A549 (cell line): ENCODE data around the gene PCDH9. TPM values are rescaled to one million over a fixed set of nuclear protein-coding genes. Genes with fewer than 3 reads are reported as not detected.

ENCODE experiments used
- ATAC-seq, 2 experiments: fragments of 200-7000 bp in 1 of 2; fragments of >200 bp in 1 of 2; cut with Nextera tagmentation in 1 of 2; cut with Tn5 transposase in 1 of 2; 3 replicates each; pipeline versions ENCODE4 v1.8.0 to v1.9.1; 2018 to 2020; ENCODE audit warnings: mild to moderate bottlenecking in 1 of 2, moderate library complexity in 1 of 2
- CTCF ChIA-PET: fragments of 300-600 bp; sonication (Branson Sonifier 250); formaldehyde crosslinking; extraction: SDS; loops from one replicate; lab custom pipeline; 2021; ENCODE audit warnings: antibody characterized with exemption, inconsistent platforms; lab: Yijun Ruan, JAX
- POLR2A ChIA-PET: fragments of 350-600 bp; formaldehyde crosslinking; extraction: SDS; loops from one replicate; lab custom pipeline; 2021; ENCODE audit warnings: antibody characterized with exemption, inconsistent platforms; lab: Yijun Ruan, JAX
- DNase-seq, 2 experiments: peaks; one replicate each; pipeline versions ENCODE4 v3.0.0 to v3.0.0-alpha.2; 2011 to 2016; ENCODE audit warnings: low read depth in 1 of 2, low spot score in 1 of 2
- FAIRE-seq: peaks from 2 replicates; lab custom pipeline; 2011; peaks lifted over from hg19 to GRCh38; lab: Jason Lieb, UNC
- H3K27ac ChIP-seq, 2 experiments: fragments of >200 bp; sonication (Bioruptor Twin); formaldehyde crosslinking; 3 replicates each; pipeline ENCODE4 v1.5.1; 2016 to 2017
- H3K4me1 ChIP-seq: fragments of >200 bp; sonication (Bioruptor Twin); formaldehyde crosslinking; 3 replicates; pipeline ENCODE4 v1.6.1; 2016
- H3K4me2 ChIP-seq: fragments of >200 bp; sonication (Bioruptor Twin); formaldehyde crosslinking; 3 replicates; pipeline ENCODE4 v1.6.1; 2016
- H3K4me3 ChIP-seq: fragments of >200 bp; sonication (Bioruptor Twin); formaldehyde crosslinking; 3 replicates; pipeline ENCODE4 v1.5.1; 2016
- H3K9me3 ChIP-seq: fragments of >200 bp; sonication (Bioruptor Twin); formaldehyde crosslinking; 3 replicates; pipeline ENCODE4 v1.6.1; 2016
- CBX8 ChIP-seq: fragments of 200-600 bp; sonication (generic); IDR thresholded peaks from 2 replicates; pipeline ENCODE4 v1.6.1; 2016
- EHMT2 ChIP-seq: fragments of 200-600 bp; sonication (generic); IDR thresholded peaks from 2 replicates; pipeline ENCODE4 v1.6.1; 2016; ENCODE audit warnings: antibody characterized with exemption, low read depth, mild to moderate bottlenecking, moderate library complexity
- ESRRA ChIP-seq: fragments of 150-350 bp; IDR thresholded peaks from 2 replicates; pipeline ENCODE4 v1.6.1; 2014; ENCODE audit warnings: mild to moderate bottlenecking, low read length, borderline replicate concordance
- FOSB ChIP-seq: fragments of 250-450 bp; sonication (Bioruptor Pico); IDR thresholded peaks from 2 replicates; pipeline ENCODE4 v1.5.0; 2020; ENCODE audit warnings: mild to moderate bottlenecking, moderate library complexity
- FOXS1 ChIP-seq: fragments of 250-450 bp; sonication (Bioruptor Pico); IDR thresholded peaks from 2 replicates; pipeline ENCODE4 v1.5.0; 2020; ENCODE audit warnings: mild to moderate bottlenecking, moderate library complexity
- GATA3 ChIP-seq: IDR thresholded peaks from 2 replicates; pipeline ENCODE4 v1.6.1; 2012; ENCODE audit warnings: borderline replicate concordance
- HDAC2 ChIP-seq: fragments of 200-600 bp; sonication (generic); IDR thresholded peaks from 2 replicates; pipeline ENCODE4 v1.6.1; 2016
- HEYL ChIP-seq: fragments of 250-450 bp; sonication (Bioruptor Pico); IDR thresholded peaks from 2 replicates; pipeline ENCODE4 v1.8.0; 2021; ENCODE audit warnings: mild to moderate bottlenecking, moderate library complexity
- HOXA7 ChIP-seq: fragments of 250-450 bp; sonication (Bioruptor Pico); IDR thresholded peaks from 2 replicates; pipeline ENCODE4 v1.5.0; 2020; ENCODE audit warnings: mild to moderate bottlenecking, moderate library complexity
- JUNB ChIP-seq: fragments of >200 bp; sonication (Bioruptor Twin); formaldehyde crosslinking; IDR thresholded peaks from 2 replicates; pipeline ENCODE4 v1.6.1; 2016
- KDM5A ChIP-seq: fragments of 200-600 bp; sonication (generic); IDR thresholded peaks from 2 replicates; pipeline ENCODE4 v1.6.1; 2016; ENCODE audit warnings: antibody characterized with exemption, mild to moderate bottlenecking
- NPAS2 ChIP-seq: fragments of 250-450 bp; sonication (Bioruptor Pico); IDR thresholded peaks from 2 replicates; pipeline ENCODE4 v1.8.0; 2022; ENCODE audit warnings: mild to moderate bottlenecking, moderate library complexity, borderline replicate concordance
- NR3C1 ChIP-seq: fragments of >200 bp; sonication (Bioruptor Twin); formaldehyde crosslinking; IDR thresholded peaks from 3 replicates; pipeline ENCODE4 v1.6.1; 2017
- POLR2AphosphoS2 ChIP-seq: conservative IDR thresholded peaks from 2 replicates; pipeline ENCODE4 v1.6.1; 2012; ENCODE audit warnings: low read length, improper control_type of control experiment, inconsistent platforms
- RAD21 ChIP-seq, 2 experiments: fragments of >200 bp in 1 of 2; sonication (Bioruptor Twin) in 1 of 2; formaldehyde crosslinking in 1 of 2; IDR thresholded peaks in 1 of 2; conservative IDR thresholded peaks in 1 of 2; 2 replicates in 1 of 2; 3 replicates in 1 of 2; pipeline ENCODE4 v1.6.1; 2012 to 2018; ENCODE audit warnings: inconsistent platforms in 1 of 2
- RNF2 ChIP-seq: fragments of 200-600 bp; sonication (generic); IDR thresholded peaks from 2 replicates; pipeline ENCODE4 v1.6.1; 2016; ENCODE audit warnings: low read depth, mild to moderate bottlenecking, antibody characterized with exemption, moderate library complexity, borderline replicate concordance
- SMC3 ChIP-seq: fragments of >200 bp; sonication (Bioruptor Twin); formaldehyde crosslinking; IDR thresholded peaks from 3 replicates; pipeline ENCODE4 v1.6.1; 2018; ENCODE audit warnings: inconsistent platforms
- SREBF2 ChIP-seq: fragments of 450-650 bp; IDR thresholded peaks from 2 replicates; pipeline ENCODE4 v1.6.1; 2014; ENCODE audit warnings: mild to moderate bottlenecking, moderate library complexity
- TFCP2L1 ChIP-seq: fragments of 250-450 bp; sonication (Bioruptor Pico); IDR thresholded peaks from 2 replicates; pipeline ENCODE4 v1.5.0; 2021; ENCODE audit warnings: mild to moderate bottlenecking
- ZFP36 ChIP-seq: fragments of 450-650 bp; IDR thresholded peaks from 2 replicates; pipeline ENCODE4 v1.6.1; 2014; ENCODE audit warnings: borderline replicate concordance; ENCODE audit not compliant: partially characterized antibody
- WGBS: methylation state at CpG from one replicate; pipeline ENCODE4 v1.1.6; 2017; ENCODE audit errors: missing lambda C conversion rate; 5-methylcytosine and 5-hydroxymethylcytosine counted together
- polyA plus RNA-seq, 4 experiments: library from polyadenylated mRNA; depleted of rRNA in 3 of 4; stranded (reverse); fragments of >200 nt; fragmentation: RNase III in 1 of 4; extraction: RNeasy Plus Mini Kit Qiagen cat#74134 plus additional on column Dnase treatment in 1 of 4; gene quantifications; 2 replicates in 3 of 4; 3 replicates in 1 of 4; pipeline ENCODE4 v1.2.3, GENCODE V29; 2011 to 2017
- TF ChIP-seq, protein P1 (sequence below): fragments of >200 bp; sonication (Bioruptor Twin); formaldehyde crosslinking; IDR thresholded peaks from 3 replicates; pipeline ENCODE4 v1.5.1; 2016
- TF ChIP-seq, protein P2 (sequence below): fragments of >200 bp; sonication (Bioruptor Twin); formaldehyde crosslinking; IDR thresholded peaks from 2 replicates; pipeline ENCODE4 v1.6.1; 2016
- TF ChIP-seq, protein P3 (sequence below): fragments of 250-450 bp; sonication (Bioruptor Pico); IDR thresholded peaks from 2 replicates; pipeline ENCODE4 v1.5.0; 2020; ENCODE audit warnings: low read depth, mild to moderate bottlenecking, moderate library complexity
- TF ChIP-seq, protein P4 (sequence below): fragments of 450-650 bp; IDR thresholded peaks from 2 replicates; pipeline ENCODE4 v1.6.1; 2014; ENCODE audit warnings: antibody characterized with exemption

The PCDH9 gene
- polyA plus RNA-seq, 2 of the 4 experiments (the other 2 are of a cell fraction) = 16.0 to 29.5 TPM

DNA sequence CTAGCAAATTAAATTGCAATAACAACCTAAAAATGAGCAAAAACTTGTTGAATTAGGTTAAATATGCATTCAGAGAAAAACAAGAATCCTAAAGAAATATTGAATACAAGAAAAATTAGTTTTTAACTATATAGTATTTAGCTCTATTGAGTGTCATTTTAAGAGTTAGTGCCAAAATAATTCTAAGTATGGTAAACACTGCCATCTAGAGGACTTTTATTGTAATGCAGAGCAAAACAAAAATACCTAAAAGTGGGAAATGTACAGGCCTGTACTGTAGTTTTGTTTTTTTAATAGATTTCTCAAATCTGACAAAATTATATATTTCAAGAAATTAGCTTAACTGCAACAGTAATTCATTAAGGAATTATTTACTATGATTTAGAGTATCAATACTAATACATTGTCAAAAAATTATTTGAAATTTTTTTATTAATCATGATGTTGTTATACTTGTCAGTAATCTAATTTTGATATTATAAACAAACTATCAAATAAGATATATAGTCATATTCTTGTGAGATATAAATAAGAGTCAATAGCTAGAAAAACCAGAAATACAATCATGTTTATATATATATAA is 8.2 kb upstream of the PCDH9 start:
- H3K4me3 ChIP-seq = no peak overlapping the region
- no peaks in the 10 kb centered on the region for H3K9me3 ChIP-seq
- no peak for TF ChIP-seq JUNB
- no peak for TF ChIP-seq NR3C1
- no peak for TF ChIP-seq NPAS2 (CRISPR knock-in tag)
- TF ChIP-seq, protein P1, sequence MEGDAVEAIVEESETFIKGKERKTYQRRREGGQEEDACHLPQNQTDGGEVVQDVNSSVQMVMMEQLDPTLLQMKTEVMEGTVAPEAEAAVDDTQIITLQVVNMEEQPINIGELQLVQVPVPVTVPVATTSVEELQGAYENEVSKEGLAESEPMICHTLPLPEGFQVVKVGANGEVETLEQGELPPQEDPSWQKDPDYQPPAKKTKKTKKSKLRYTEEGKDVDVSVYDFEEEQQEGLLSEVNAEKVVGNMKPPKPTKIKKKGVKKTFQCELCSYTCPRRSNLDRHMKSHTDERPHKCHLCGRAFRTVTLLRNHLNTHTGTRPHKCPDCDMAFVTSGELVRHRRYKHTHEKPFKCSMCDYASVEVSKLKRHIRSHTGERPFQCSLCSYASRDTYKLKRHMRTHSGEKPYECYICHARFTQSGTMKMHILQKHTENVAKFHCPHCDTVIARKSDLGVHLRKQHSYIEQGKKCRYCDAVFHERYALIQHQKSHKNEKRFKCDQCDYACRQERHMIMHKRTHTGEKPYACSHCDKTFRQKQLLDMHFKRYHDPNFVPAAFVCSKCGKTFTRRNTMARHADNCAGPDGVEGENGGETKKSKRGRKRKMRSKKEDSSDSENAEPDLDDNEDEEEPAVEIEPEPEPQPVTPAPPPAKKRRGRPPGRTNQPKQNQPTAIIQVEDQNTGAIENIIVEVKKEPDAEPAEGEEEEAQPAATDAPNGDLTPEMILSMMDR = peak; percentile 55; the same call in 2 of the 3 replicates
- TF ChIP-seq FOXS1 (CRISPR knock-in tag) = no peak
- TF ChIP-seq ESRRA = no peak
- no peak for TF ChIP-seq ZFP36
- no peak for TF ChIP-seq GATA3
- TF ChIP-seq SMC3 = peak; percentile 58
- no peak for TF ChIP-seq FOSB (CRISPR knock-in tag)
- peak; percentile 70 to 71 for TF ChIP-seq RAD21 (conservative IDR thresholded peaks at IDR 0.05 in 1 of 2, IDR thresholded peaks at IDR 0.05 in 1 of 2)
- CTCF ChIA-PET = interaction anchor here (0.6 to 1.0 kb wide), 3 partner anchors 9 to 1584 kb away, joined by 3 to 4 read pairs (median 3); no protein-coding TSS in a partner anchor
- POLR2A ChIA-PET = no interaction called here
- FAIRE-seq (no peak), DNase-seq (no peak), ATAC-seq (peak in 1 of 2 experiments; percentile 59; a peak in 2 of 6 replicates)
- H3K4me1 ChIP-seq = no peaks in the 10 kb centered on the region; the same call in 2 of the 3 replicates
- H3K4me2 ChIP-seq = no peak overlapping the region
- H3K27ac ChIP-seq = no peak overlapping the region

DNA sequence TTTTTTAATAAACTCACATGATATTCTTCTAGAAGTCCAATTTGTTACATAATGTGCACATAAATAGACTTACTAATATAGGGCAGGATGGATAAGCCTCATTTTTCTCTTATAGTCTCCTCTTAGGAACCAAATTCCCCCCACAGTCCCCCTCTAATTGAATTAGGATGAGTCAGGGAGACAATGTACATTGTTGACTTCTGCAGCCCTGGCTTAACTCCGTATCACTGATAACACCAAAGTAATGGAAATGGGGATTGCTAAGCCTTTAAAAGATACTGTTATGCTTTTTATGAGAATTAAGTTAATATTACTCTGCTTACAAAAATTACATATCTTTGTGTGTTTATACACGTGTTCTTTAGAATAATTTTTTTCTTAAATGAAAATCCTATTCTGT is 5.1 kb upstream of the PCDH9 start:
- H3K4me2 ChIP-seq = peak overlapping the region; percentile 43
- peaks cover 10% of the 10 kb centered on the region; the same call in 2 of the 3 replicates for H3K4me1 ChIP-seq
- FAIRE-seq (no peak), ATAC-seq (no peak), DNase-seq (no peak)
- H3K9me3 ChIP-seq = no peaks in the 10 kb centered on the region
- H3K27ac ChIP-seq = no peak overlapping the region
- TF ChIP-seq EHMT2 (no peak), SREBF2 (no peak), RNF2 (no peak), CBX8 (no peak), RAD21 (conservative IDR thresholded peaks at IDR 0.05 in 1 of 2, IDR thresholded peaks at IDR 0.05 in 1 of 2) (no peak), POLR2AphosphoS2 (no peak), FOSB (CRISPR knock-in tag) (no peak), JUNB (no peak), TFCP2L1 (CRISPR knock-in tag) (no peak), KDM5A (no peak), HDAC2 (no peak), HEYL (no peak), GATA3 (no peak), SMC3 (no peak), HOXA7 (CRISPR knock-in tag) (no peak)
- TF ChIP-seq, protein P2, sequence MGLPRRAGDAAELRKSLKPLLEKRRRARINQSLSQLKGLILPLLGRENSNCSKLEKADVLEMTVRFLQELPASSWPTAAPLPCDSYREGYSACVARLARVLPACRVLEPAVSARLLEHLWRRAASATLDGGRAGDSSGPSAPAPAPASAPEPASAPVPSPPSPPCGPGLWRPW = no peak
- TF ChIP-seq, protein P3, sequence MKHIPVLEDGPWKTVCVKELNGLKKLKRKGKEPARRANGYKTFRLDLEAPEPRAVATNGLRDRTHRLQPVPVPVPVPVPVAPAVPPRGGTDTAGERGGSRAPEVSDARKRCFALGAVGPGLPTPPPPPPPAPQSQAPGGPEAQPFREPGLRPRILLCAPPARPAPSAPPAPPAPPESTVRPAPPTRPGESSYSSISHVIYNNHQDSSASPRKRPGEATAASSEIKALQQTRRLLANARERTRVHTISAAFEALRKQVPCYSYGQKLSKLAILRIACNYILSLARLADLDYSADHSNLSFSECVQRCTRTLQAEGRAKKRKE = no peak
- TF ChIP-seq, protein P4, sequence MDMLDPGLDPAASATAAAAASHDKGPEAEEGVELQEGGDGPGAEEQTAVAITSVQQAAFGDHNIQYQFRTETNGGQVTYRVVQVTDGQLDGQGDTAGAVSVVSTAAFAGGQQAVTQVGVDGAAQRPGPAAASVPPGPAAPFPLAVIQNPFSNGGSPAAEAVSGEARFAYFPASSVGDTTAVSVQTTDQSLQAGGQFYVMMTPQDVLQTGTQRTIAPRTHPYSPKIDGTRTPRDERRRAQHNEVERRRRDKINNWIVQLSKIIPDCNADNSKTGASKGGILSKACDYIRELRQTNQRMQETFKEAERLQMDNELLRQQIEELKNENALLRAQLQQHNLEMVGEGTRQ = no peak
- TF ChIP-seq, protein P1 = no peak
- H3K4me3 ChIP-seq = no peak overlapping the region
- WGBS = 45% methylated on average over 2 of the region's 2 CpGs
- ChIA-PET CTCF (no interaction called here), POLR2A (no interaction called here)
